ENCODE data around the gene UNC79. TPM values are rescaled to one million over a fixed set of nuclear protein-coding genes. Genes with fewer than 3 reads are reported as not detected.

The UNC79 gene
- total RNA-seq, 1 donor from 2014 or later: 0.09 TPM

GRCh38 chr14:93685121-93685895, 254.6 kb downstream of the UNC79 start:
- no peaks in the 10 kb centered on the region for H3K9me3 ChIP-seq
- peaks cover 7% of the 10 kb centered on the region for H3K27me3 ChIP-seq
- DNase-seq (no peak), ATAC-seq (no peak)
- TF ChIP-seq CTCF (IDR thresholded peaks at IDR 0.05): no peak
- no peak overlapping the region for H3K27ac ChIP-seq
- no peak overlapping the region for H3K4me3 ChIP-seq
- intact Hi-C loops (cut with DNase I): no loop called here
- H3K36me3 ChIP-seq: no peaks in the 10 kb centered on the region
- no peaks in the 10 kb centered on the region for H3K4me1 ChIP-seq

- intact Hi-C loops (cut with DNase I): no loop called here
- TF ChIP-seq CTCF (IDR thresholded peaks at IDR 0.05): no peak
- Histone ChIP-seq H3K4me3 (no peak overlapping the region), H3K27ac (no peak overlapping the region), H3K4me1 (no peaks in the 10 kb centered on the region), H3K9me3 (no peaks in the 10 kb centered on the region), H3K36me3 (no peaks in the 10 kb centered on the region), H3K27me3 (peaks cover 7% of the 10 kb centered on the region)
- no peak for DNase-seq
- no peak for ATAC-seq
Observed at GRCh38 chr14:93686268-93686667, 255.5 kb downstream of the UNC79 start.

- Histone ChIP-seq H3K4me1 (no peaks in the 10 kb centered on the region), H3K4me3 (no peak overlapping the region), H3K36me3 (no peaks in the 10 kb centered on the region), H3K9me3 (no peaks in the 10 kb centered on the region), H3K27ac (no peak overlapping the region), H3K27me3 (peaks cover 7% of the 10 kb centered on the region)
- ATAC-seq (no peak), DNase-seq (no peak)
- intact Hi-C loops (cut with DNase I): no loop called here
- TF ChIP-seq CTCF (IDR thresholded peaks at IDR 0.05): no peak
Observed at GRCh38 chr14:93688239-93688666, 257.5 kb downstream of the UNC79 start.

GRCh38 chr14:93688820-93689219, 258.1 kb downstream of the UNC79 start:
- intact Hi-C loops (cut with DNase I): no loop called here
- Histone ChIP-seq H3K36me3 (no peaks in the 10 kb centered on the region), H3K27me3 (peaks cover 7% of the 10 kb centered on the region), H3K4me3 (no peak overlapping the region), H3K27ac (no peak overlapping the region), H3K4me1 (no peaks in the 10 kb centered on the region), H3K9me3 (no peaks in the 10 kb centered on the region)
- TF ChIP-seq CTCF (IDR thresholded peaks at IDR 0.05): no peak
- ATAC-seq (no peak), DNase-seq (no peak)

- no peak for ATAC-seq
- H3K4me3 ChIP-seq: no peak overlapping the region
- no peak overlapping the region for H3K27ac ChIP-seq
- DNase-seq: no peak
- H3K9me3 ChIP-seq: no peaks in the 10 kb centered on the region
- H3K27me3 ChIP-seq: peaks cover 7% of the 10 kb centered on the region
- intact Hi-C loops (cut with DNase I): no loop called here
- H3K4me1 ChIP-seq: no peaks in the 10 kb centered on the region
- H3K36me3 ChIP-seq: no peaks in the 10 kb centered on the region
- TF ChIP-seq CTCF (IDR thresholded peaks at IDR 0.05): no peak
Observed at GRCh38 chr14:93690146-93690545, 259.4 kb downstream of the UNC79 start.
